ENCODE data around the gene TSNAXIP1.
A peak's percentile ranks its signal among the peaks of the same experiment; 100 is the strongest.
"Not testable (repeated sequence)": the region's sequence is repeated elsewhere in the genome, so short reads cannot be mapped to it uniquely, and the experiment has no call there.

Gene TSNAXIP1

DNA sequence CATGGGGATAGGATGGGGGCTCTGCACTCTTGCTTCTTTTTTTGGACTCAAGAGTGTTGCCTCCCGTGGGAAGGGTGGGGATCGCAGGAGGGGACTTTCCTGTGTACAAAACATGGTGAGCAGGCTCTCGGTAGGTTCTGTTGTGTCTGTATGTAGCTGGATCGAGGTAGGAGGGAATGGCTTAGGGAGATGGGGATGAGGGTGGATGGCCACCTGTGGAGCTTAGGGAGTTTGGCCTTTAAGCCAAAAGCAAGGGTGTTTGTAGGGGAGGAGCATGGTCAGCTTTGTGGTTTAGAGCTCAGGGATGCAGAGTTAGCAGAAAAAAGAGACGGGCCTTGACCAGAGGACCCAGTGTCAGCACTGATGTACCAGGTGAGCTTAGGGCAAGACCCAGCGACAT lies 55.2 kb downstream of the TSNAXIP1 start:
- DNase-seq = no peak

- DNase-seq = peak; percentile 80
Observed at GRCh38 chr16:67862623-67863583, 56.2 kb downstream of the TSNAXIP1 start.

DNA sequence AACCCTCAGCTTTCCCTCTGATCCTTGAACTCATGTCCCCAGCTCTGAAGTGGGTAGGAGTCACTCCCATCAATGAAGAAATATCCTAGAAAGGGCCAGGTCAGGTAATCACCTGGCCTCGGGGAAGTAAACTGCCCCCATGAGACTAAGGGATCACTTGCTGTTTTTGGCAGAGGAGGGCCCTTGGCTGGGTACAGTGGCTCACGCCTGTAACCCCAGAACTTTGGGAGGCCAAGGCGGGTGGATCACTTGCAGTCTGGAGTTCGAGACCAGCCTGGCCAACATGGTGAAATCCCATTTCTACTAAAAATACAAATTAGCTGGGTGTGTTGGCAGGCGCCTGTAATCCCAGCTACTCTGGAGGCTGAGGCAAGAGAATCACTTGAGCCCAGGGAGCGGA lies 57.4 kb downstream of the TSNAXIP1 start:
- not testable (repeated sequence) for DNase-seq

DNA sequence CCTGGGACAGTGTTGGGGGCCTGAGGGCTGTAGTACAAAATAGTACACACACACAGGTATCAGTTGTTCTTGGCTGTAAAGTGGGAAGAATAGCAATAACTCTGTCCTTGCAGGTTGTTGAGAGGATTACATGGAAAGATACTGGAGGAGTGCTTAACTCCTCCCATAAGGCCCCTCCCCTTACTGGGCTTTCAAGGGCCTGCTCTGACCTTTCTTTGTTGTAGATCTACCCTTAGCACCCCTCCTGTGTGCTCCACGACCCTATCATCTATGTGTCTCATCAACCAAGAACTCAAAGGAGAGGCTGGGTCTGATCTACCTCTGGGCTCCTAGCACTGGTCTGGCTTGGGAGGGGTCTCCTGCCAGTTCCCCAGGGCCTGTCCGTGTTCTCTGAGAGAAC lies 57.9 kb downstream of the TSNAXIP1 start:
- no peak for DNase-seq

GRCh38 chr16:67865318-67865717 lies 58.6 kb downstream of the TSNAXIP1 start:
- DNase-seq = peak; percentile 47

- DNase-seq = no peak
Observed at GRCh38 chr16:67868290-67868689, 61.6 kb downstream of the TSNAXIP1 start.

GRCh38 chr16:67869653-67870052 lies 63.0 kb downstream of the TSNAXIP1 start:
- DNase-seq = no peak

DNA sequence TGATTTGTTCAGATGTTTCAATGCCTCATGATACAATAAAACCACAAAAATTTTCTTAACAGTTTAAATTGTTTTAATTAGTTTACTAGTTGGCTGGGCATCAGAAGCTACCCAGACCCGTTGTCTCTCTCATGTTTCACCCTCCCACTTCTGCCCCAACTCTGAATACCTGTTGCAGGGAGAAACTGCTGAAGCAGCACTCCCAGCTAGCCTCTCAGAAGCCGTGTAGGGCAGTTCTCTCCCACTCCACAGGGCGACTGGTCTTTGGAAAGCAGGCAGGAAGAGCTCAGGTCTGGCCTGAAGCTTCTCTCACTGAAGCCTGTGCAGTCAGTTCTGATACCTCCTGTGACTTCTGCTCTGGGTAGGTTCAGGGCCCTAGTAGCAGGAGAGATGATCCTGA lies 64.6 kb downstream of the TSNAXIP1 start:
- DNase-seq = no peak

DNA sequence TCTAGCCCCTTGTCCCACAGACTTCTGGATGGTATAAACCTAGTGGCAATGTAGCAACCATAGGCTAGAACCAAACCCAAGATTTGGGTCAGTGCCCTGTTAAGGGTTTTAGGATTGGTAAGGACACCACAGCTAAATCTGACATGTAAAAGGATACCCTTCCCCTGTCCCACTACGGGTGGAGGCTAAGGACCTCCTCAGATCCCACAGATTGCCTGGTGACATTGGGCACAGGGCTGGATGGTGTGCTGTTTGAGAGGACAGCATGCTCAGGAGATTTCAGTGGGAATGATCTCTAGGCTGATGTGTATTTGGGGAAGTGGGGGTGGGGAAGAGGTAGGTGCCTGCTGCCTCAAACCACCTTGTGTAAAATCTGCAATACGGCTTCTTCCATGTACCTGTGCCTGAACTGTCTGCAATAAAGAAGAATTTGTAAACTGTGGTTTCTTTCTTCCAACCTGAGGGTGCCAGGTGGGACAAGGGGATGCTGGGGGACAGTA lies 65.5 kb downstream of the TSNAXIP1 start:
- no peak for DNase-seq

GRCh38 chr16:67872631-67873434 lies 66.1 kb downstream of the TSNAXIP1 start, which contains the start of gene EDC4:
TSS of gene EDC4 (plus strand) at chr16:67873052. CDS start at chr16:67873262, 210 bp downstream.
- DNase-seq = peak; percentile 78

DNA sequence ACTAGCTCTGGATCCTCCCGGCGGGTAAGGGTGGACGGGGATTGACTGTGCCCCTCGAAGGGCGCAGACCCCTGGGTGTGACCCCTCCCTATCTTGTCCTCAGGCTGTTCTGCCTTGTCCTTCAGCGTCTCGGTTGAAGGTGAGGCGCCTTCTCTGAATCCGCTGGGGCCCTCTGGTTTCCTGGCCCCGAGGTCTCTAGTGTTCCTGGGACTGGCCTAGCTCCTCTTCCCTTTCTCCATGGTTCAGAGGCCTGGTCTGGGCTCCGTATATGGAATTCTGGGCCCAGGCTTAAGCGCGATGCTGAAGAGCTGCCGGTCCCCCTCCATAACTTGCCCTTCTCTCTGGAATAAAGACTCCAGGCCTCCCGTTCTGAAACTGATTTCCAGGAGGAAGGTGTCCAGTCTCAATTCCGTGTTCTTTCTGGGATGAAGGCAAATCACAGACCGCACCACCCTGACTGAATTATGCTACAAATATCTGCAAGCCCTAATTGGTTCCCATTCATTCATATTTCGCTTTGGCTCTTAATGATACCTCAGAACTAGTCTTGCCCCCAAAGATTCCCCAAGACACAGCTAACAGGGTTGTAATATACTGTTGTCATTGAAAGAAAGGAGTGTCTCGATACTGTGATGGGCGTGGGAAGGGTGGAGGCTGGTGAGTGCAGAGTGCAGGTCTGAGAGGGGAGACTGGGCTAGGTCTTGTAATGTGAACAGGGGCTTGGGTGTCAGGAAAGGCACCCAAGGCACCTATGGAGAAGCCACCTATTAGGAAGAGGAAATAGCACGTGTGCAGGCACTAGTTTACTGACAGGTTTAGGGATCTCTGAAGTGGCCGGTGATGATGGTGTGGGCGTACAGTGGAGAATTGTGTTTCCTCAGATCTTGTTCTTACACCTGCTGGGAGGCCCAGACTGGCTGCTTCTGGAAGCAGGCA lies 67.0 kb downstream of the TSNAXIP1 start:
- no peak for DNase-seq

DNA sequence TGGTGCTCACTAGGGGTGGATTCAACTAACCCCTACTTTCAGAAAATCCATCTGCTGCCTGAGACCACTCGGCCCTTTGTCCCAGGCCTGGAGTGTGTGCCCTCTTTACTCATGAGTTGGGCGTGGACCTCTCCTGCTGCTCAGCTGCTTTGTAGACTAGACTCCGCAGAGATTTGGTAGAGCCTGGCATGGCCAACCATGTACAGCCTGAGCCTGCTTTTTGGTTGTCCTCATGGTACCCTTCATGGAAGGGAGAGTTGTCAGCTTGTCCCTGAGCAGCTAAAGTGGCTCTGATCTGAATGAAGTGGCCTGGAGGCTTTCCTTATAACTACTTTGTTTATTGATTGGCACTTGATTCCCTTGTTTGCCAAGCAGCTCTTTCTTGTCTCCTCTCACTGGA lies 67.7 kb downstream of the TSNAXIP1 start:
- no peak for DNase-seq

GRCh38 chr16:67877064-67877463 lies 70.4 kb downstream of the TSNAXIP1 start:
- no peak for DNase-seq

Data from fibroblast of skin of scalp (primary cell).